ENCODE results near the gene SRC.

The SRC gene

GRCh38 chr20:37415118-37416085 lies 69.5 kb downstream of the SRC start:
- DNase-seq: no peak

GRCh38 chr20:37416100-37416847 lies 70.3 kb downstream of the SRC start:
- no peak for DNase-seq

- DNase-seq: no peak
Observed at GRCh38 chr20:37416848-37417616, 71.1 kb downstream of the SRC start.

GRCh38 chr20:37417617-37418467 lies 71.9 kb downstream of the SRC start:
- DNase-seq: no peak

GRCh38 chr20:37418591-37419109 lies 72.7 kb downstream of the SRC start:
- DNase-seq: no peak

GRCh38 chr20:37419307-37419706 lies 73.4 kb downstream of the SRC start:
- DNase-seq: no peak

- DNase-seq: no peak
Observed at GRCh38 chr20:37419774-37420542, 74.0 kb downstream of the SRC start.

GRCh38 chr20:37420610-37421009 lies 74.7 kb downstream of the SRC start:
- no peak for DNase-seq

GRCh38 chr20:37421060-37421905 lies 75.3 kb downstream of the SRC start:
- DNase-seq: no peak

GRCh38 chr20:37421988-37422387 lies 76.0 kb downstream of the SRC start:
- DNase-seq: no peak

GRCh38 chr20:37422791-37423286 lies 76.9 kb downstream of the SRC start:
- DNase-seq: no peak

- DNase-seq: no peak
Observed at GRCh38 chr20:37423545-37423944, 77.6 kb downstream of the SRC start.

- DNase-seq: no peak
Observed at GRCh38 chr20:37424062-37424851, 78.3 kb downstream of the SRC start.

- no peak for DNase-seq
Observed at GRCh38 chr20:37425103-37425625, 79.2 kb downstream of the SRC start.

- no peak for DNase-seq
Observed at GRCh38 chr20:37426106-37426505, 80.2 kb downstream of the SRC start.

GRCh38 chr20:37426978-37427377 lies 81.0 kb downstream of the SRC start:
- DNase-seq: no peak

- DNase-seq: no peak
Observed at GRCh38 chr20:37430044-37430443, 84.1 kb downstream of the SRC start.

- no peak for DNase-seq
Observed at GRCh38 chr20:37430778-37431460, 85.0 kb downstream of the SRC start.

All from T-helper 1 cell (primary cell).